ENCODE data around the gene HOXB4. TPM values are rescaled to one million over a fixed set of nuclear protein-coding genes. Genes with fewer than 3 reads are reported as not detected.

Gene HOXB4
- 0.78 and 2.2 TPM in 2 replicates for total RNA-seq (2014; rRNA removed; shearing (Covaris generic))

GRCh38 chr17:48577946-48578615 is at the start of gene HOXB4:
TSS of gene HOXB4 (minus strand) at chr17:48578350. CDS start at chr17:48578319, 31 bp downstream.
- no peak for DNase-seq (ENCODE audit: low spot score)

GRCh38 chr17:48627118-48627597 is 49.0 kb upstream of the HOXB4 start:
- no peak for DNase-seq (ENCODE audit: low spot score)
- in situ Hi-C loops (cut with HindIII; ENCODE audit: low sequenced_read_pairs) = no loop called here

More at GRCh38 chr17:48577946-48578615, at the start of gene HOXB4:
- in situ Hi-C loops (cut with HindIII; ENCODE audit: low sequenced_read_pairs) = no loop called here

GRCh38 chr17:48626245-48627117 is 48.3 kb upstream of the HOXB4 start, which contains the start of gene HOXB9:
TSS of gene HOXB9 (minus strand) at chr17:48626358. CDS start at chr17:48626269, 89 bp downstream.
- DNase-seq (ENCODE audit: low spot score) = no peak
- in situ Hi-C loops (cut with HindIII; ENCODE audit: low sequenced_read_pairs) = no loop called here

- in situ Hi-C loops (cut with HindIII; ENCODE audit: low sequenced_read_pairs) = no loop called here
- no peak for DNase-seq (ENCODE audit: low spot score)
Observed at GRCh38 chr17:48625495-48626244, 47.5 kb upstream of the HOXB4 start.

GRCh38 chr17:48624544-48625494 is 46.7 kb upstream of the HOXB4 start:
- in situ Hi-C loops (cut with HindIII; ENCODE audit: low sequenced_read_pairs) = no loop called here
- no peak for DNase-seq (ENCODE audit: low spot score)

GRCh38 chr17:48624118-48624517 is 46.0 kb upstream of the HOXB4 start:
- DNase-seq (ENCODE audit: low spot score) = no peak
- in situ Hi-C loops (cut with HindIII; ENCODE audit: low sequenced_read_pairs) = no loop called here

- in situ Hi-C loops (cut with HindIII; ENCODE audit: low sequenced_read_pairs) = no loop called here
- DNase-seq (ENCODE audit: low spot score) = no peak
Observed at GRCh38 chr17:48623583-48623982, 45.4 kb upstream of the HOXB4 start.

- no peak for DNase-seq (ENCODE audit: low spot score)
- in situ Hi-C loops (cut with HindIII; ENCODE audit: low sequenced_read_pairs) = no loop called here
Observed at GRCh38 chr17:48622857-48623256, 44.7 kb upstream of the HOXB4 start.

GRCh38 chr17:48621410-48622392 is 43.6 kb upstream of the HOXB4 start:
- in situ Hi-C loops (cut with HindIII; ENCODE audit: low sequenced_read_pairs) = no loop called here
- DNase-seq (ENCODE audit: low spot score) = no peak

- no peak for DNase-seq (ENCODE audit: low spot score)
- in situ Hi-C loops (cut with HindIII; ENCODE audit: low sequenced_read_pairs) = no loop called here
Observed at GRCh38 chr17:48620461-48621139, 42.5 kb upstream of the HOXB4 start.

GRCh38 chr17:48619826-48620449 is 41.8 kb upstream of the HOXB4 start:
- no peak for DNase-seq (ENCODE audit: low spot score)

GRCh38 chr17:48618256-48618896 is 40.2 kb upstream of the HOXB4 start:
- in situ Hi-C loops (cut with HindIII; ENCODE audit: low sequenced_read_pairs) = no loop called here
- DNase-seq (ENCODE audit: low spot score) = peak; percentile 76

More at GRCh38 chr17:48619826-48620449, 41.8 kb upstream of the HOXB4 start:
- in situ Hi-C loops (cut with HindIII; ENCODE audit: low sequenced_read_pairs) = no loop called here

- no peak for DNase-seq (ENCODE audit: low spot score)
- in situ Hi-C loops (cut with HindIII; ENCODE audit: low sequenced_read_pairs) = no loop called here
Observed at GRCh38 chr17:48617471-48618255, 39.5 kb upstream of the HOXB4 start.

- in situ Hi-C loops (cut with HindIII; ENCODE audit: low sequenced_read_pairs) = no loop called here
- no peak for DNase-seq (ENCODE audit: low spot score)
Observed at GRCh38 chr17:48616717-48617470, 38.7 kb upstream of the HOXB4 start.

Measured in G401 (cell line).